Measurements from ENCODE around the gene PTPRN2. TPM values are rescaled to one million over a fixed set of nuclear protein-coding genes. Genes with fewer than 3 reads are reported as not detected.

The PTPRN2 gene
- total RNA-seq, 1 donor from 2014 or later: 15.4 TPM

DNA sequence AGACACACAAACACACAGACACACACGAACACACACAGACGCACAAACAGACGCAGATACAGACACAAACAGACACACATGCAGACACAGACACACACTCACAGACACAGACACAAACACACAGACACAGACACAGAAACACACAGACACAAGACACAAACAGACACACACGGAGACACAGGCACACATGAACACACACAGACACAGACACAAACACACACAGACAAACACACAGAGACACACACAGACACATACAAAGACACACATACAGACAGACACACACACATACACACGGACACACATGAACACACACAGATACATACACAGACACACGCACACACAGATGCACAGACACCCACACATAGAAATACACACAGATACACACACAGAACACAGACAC, 815.9 kb downstream of the PTPRN2 start:
- Mint-ChIP-seq H3K27me3 (peaks cover 40% of the 10 kb centered on the region), H3K4me1 (ENCODE audit: unreplicated experiment) (peaks cover 4% of the 10 kb centered on the region), H3K36me3 (peaks cover 9% of the 10 kb centered on the region), H3K27ac (no peak overlapping the region), H3K9me3 (peaks cover 9% of the 10 kb centered on the region), H3K4me3 (no peak overlapping the region)
- TF ChIP-seq CTCF (conservative IDR thresholded peaks at IDR 0.05): no peak
- DNase-seq (ENCODE audit: extremely low spot score, unreplicated experiment): no peak

- Mint-ChIP-seq H3K27me3 (peaks cover 42% of the 10 kb centered on the region), H3K4me3 (no peak overlapping the region), H3K4me1 (ENCODE audit: unreplicated experiment) (peaks cover 4% of the 10 kb centered on the region), H3K27ac (no peak overlapping the region), H3K9me3 (peaks cover 14% of the 10 kb centered on the region), H3K36me3 (peaks cover 9% of the 10 kb centered on the region)
- TF ChIP-seq CTCF (conservative IDR thresholded peaks at IDR 0.05): no peak
- no peak for DNase-seq (ENCODE audit: extremely low spot score, unreplicated experiment)
Measured at GRCh38 chr7:157770716-157771320, 816.8 kb downstream of the PTPRN2 start.

- peaks cover 35% of the 10 kb centered on the region for H3K27me3 Mint-ChIP-seq
- H3K27ac Mint-ChIP-seq: no peak overlapping the region
- H3K4me3 Mint-ChIP-seq: no peak overlapping the region
- peaks cover 16% of the 10 kb centered on the region for H3K9me3 Mint-ChIP-seq
- peaks cover 9% of the 10 kb centered on the region for H3K36me3 Mint-ChIP-seq
- no peak for TF ChIP-seq CTCF (conservative IDR thresholded peaks at IDR 0.05)
- DNase-seq (ENCODE audit: extremely low spot score, unreplicated experiment): no peak
- H3K4me1 Mint-ChIP-seq (ENCODE audit: unreplicated experiment): peaks cover 4% of the 10 kb centered on the region
Measured at GRCh38 chr7:157769526-157770215, 818.0 kb downstream of the PTPRN2 start.

DNA sequence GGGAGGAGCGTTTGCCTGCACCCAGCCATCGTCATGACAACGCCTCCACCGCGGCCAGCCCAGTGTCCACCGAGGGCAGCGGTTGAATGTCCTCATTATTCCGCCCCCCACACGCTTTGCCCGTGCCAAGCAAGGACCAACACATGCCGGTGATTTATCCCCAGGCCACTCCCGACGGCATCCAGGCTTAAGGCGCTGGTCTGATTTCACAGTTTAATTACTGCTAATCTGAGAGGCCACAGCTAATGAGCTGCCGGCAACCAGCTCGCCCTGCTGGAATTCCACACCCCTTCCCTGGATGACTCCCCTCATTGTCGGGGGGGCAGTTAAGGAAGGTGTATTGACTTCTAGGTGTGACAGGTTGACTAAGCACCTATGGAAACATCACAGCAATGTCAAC, 818.5 kb downstream of the PTPRN2 start:
- H3K4me1 Mint-ChIP-seq (ENCODE audit: unreplicated experiment): peaks cover 4% of the 10 kb centered on the region
- H3K9me3 Mint-ChIP-seq: peaks cover 16% of the 10 kb centered on the region
- no peak overlapping the region for H3K4me3 Mint-ChIP-seq
- no peak overlapping the region for H3K27ac Mint-ChIP-seq
- DNase-seq (ENCODE audit: extremely low spot score, unreplicated experiment): no peak
- H3K36me3 Mint-ChIP-seq: peaks cover 9% of the 10 kb centered on the region
- TF ChIP-seq CTCF (conservative IDR thresholded peaks at IDR 0.05): no peak
- peaks cover 33% of the 10 kb centered on the region for H3K27me3 Mint-ChIP-seq

GRCh38 chr7:157768198-157768597, 819.4 kb downstream of the PTPRN2 start:
- TF ChIP-seq CTCF (conservative IDR thresholded peaks at IDR 0.05): no peak
- Mint-ChIP-seq H3K9me3 (peaks cover 16% of the 10 kb centered on the region), H3K36me3 (peaks cover 4% of the 10 kb centered on the region), H3K27me3 (peaks cover 26% of the 10 kb centered on the region), H3K4me3 (no peak overlapping the region), H3K27ac (no peak overlapping the region), H3K4me1 (ENCODE audit: unreplicated experiment) (peaks cover 4% of the 10 kb centered on the region)
- DNase-seq (ENCODE audit: extremely low spot score, unreplicated experiment): no peak

Data from type B pancreatic cell (in vitro differentiated cells).